RWPE1 (cell line): ENCODE results near the gene GRIA4.
"Not testable (repeated sequence)": the region's sequence is repeated elsewhere in the genome, so short reads cannot be mapped to it uniquely, and the experiment has no call there.

Source experiments
- CTCF ChIA-PET: fragments of 350-600 bp; sonication (Branson Sonifier 250); formaldehyde crosslinking; extraction: SDS; loops from one replicate; lab custom pipeline; 2021; lab: Yijun Ruan, JAX
- POLR2A ChIA-PET: fragments of 400-600 bp; formaldehyde crosslinking; extraction: SDS; loops from one replicate; lab custom pipeline; 2020; ENCODE audit warnings: antibody characterized with exemption; ENCODE audit not compliant: low non-redundant PET; lab: Yijun Ruan, JAX
- DNase-seq: peaks from one replicate; pipeline ENCODE4 v3.0.0; 2012; ENCODE audit warnings: low spot score
- H3K27ac ChIP-seq: fragments of 450-650 bp; 2 replicates; pipeline ENCODE4 v1.5.1; 2017
- CTCF ChIP-seq: fragments of 450-650 bp; conservative IDR thresholded peaks from 2 replicates; pipeline ENCODE4 v1.5.1; 2017; ENCODE audit warnings: low read depth, mild to moderate bottlenecking

The GRIA4 gene

GRCh38 chr11:105780781-105781525, 171.1 kb downstream of the GRIA4 start:
- DNase-seq: no peak
- TF ChIP-seq CTCF: no peak
- POLR2A ChIA-PET: no interaction called here
- CTCF ChIA-PET: no interaction called here
- H3K27ac ChIP-seq: no peak overlapping the region

GRCh38 chr11:105781807-105782206, 171.9 kb downstream of the GRIA4 start:
- H3K27ac ChIP-seq: no peak overlapping the region
- CTCF ChIA-PET: no interaction called here
- TF ChIP-seq CTCF: no peak
- no peak for DNase-seq
- POLR2A ChIA-PET: no interaction called here

- ChIA-PET POLR2A (no interaction called here), CTCF (no interaction called here)
- no peak for TF ChIP-seq CTCF
- H3K27ac ChIP-seq: no peak overlapping the region
- no peak for DNase-seq
Measured at GRCh38 chr11:105783216-105783615, 173.3 kb downstream of the GRIA4 start.

DNA sequence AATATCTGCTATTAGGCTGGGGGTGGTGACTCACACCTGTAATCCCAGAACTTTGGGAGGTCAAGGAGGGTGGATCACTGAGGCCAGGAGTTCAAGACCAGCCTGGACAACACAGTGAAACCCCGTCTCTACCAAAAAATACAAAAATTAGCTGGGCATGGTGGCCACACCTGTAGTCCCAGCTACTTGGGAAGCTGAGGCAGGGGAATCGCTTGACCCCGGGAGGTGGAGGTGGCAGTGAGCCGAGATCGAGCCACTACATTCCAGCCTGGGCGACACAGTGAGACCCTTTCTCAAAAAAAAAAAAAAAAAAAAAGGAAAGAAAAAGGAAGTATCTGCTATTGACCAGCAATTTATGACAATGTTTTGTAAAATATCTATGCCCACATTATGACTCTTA, 176.0 kb downstream of the GRIA4 start:
- POLR2A ChIA-PET, DNase-seq, H3K27ac ChIP-seq, CTCF ChIA-PET: not testable (repeated sequence)

DNA sequence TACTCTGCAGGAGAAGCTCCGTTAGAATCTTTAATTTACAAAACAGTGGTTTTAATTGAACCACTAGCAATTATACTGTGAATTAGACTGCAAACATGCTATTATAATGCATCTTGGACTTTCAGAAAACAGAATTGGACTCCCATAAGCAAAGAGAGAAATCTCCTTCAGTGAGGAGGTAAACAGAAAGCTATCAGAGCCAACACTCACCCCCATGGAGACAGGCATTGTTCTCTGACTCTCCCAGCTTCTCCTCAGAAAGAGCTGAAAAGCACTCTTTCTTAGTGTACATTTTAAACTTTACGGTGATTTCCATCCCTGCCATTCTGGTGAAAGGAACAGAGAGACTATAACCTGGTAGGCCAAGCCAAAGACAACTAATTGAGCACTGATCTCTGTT, 176.9 kb downstream of the GRIA4 start:
- CTCF ChIA-PET: no interaction called here
- POLR2A ChIA-PET: no interaction called here
- no peak overlapping the region for H3K27ac ChIP-seq
- no peak for TF ChIP-seq CTCF
- DNase-seq: no peak

DNA sequence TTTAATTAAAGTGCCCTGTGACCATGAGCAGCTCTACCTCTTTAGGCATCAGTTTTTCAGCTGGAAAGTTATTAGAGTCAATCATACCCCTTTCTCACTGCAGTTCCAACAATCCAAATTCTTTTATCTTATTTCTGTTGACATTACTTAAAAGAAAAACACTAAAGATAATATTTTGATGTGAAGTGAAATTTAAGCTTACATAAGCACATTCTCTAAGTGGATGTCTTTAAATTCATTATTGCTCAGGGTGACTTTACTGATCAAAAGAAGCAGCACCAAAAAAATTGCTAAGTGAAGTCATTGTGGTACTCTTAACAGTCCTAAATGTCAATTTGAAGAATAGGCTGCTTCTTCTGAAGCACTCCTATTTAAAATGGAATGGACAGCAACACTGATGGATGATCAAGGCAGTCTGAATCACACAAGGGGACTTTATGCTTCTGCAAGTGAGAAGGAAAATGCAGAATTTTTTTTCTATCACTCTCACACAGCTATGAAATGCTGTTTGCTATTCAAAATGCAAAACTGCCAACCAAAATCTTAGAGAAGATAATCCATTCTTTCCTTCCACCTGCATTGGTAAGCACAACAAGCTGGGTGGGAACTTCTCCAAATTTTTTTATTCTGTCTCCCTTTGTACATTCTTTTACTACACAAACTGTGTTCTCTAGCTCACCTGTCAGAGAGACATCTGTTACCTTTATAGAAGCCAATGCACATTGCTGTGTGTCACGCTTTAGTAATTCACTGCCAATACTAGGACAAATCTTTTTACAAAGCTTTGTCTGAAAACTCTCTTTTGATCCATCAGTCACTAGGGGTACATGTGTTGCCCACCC, 179.9 kb downstream of the GRIA4 start:
- no peak for TF ChIP-seq CTCF
- ChIA-PET CTCF (no interaction called here), POLR2A (interaction anchor here (0.5 kb wide), 1 partner anchor 186 kb away, joined by 5 read pairs; no protein-coding TSS in a partner anchor)
- no peak for DNase-seq
- no peak overlapping the region for H3K27ac ChIP-seq

GRCh38 chr11:105790840-105791239, 181.0 kb downstream of the GRIA4 start:
- no peak overlapping the region for H3K27ac ChIP-seq
- no peak for TF ChIP-seq CTCF
- DNase-seq: no peak
- POLR2A ChIA-PET: no interaction called here
- CTCF ChIA-PET: no interaction called here
